Endothelial cell of umbilical vein (primary cell): Measurements from ENCODE around the gene KIAA1191. TPM values are rescaled to one million over a fixed set of nuclear protein-coding genes. Genes with fewer than 3 reads are reported as not detected.

Source experiments
- BruUV-seq: library from RNA; stranded (reverse); fragments of 400-500 nt; replicated peaks from 2 replicates; lab custom pipeline; 2021; lab: Mats Ljungman, UMichigan
- CTCF ChIA-PET: fragments of 300-600, 350-600 bp; sonication (Branson Sonifier 250); formaldehyde crosslinking; loops from one replicate; lab custom pipeline; 2021; ENCODE audit warnings: antibody characterized with exemption, inconsistent platforms; lab: Charles Lee
- POLR2A ChIA-PET: fragments of 300-600, 350-600 bp; sonication (Branson Sonifier 250); formaldehyde crosslinking; loops from one replicate; lab custom pipeline; 2021; ENCODE audit warnings: antibody characterized with exemption, inconsistent platforms; lab: Charles Lee
- DNase-seq: peaks from one replicate; pipeline ENCODE4 v3.0.0-alpha.2; 2011; ENCODE audit warnings: low read depth, low spot score
- FAIRE-seq: peaks from 2 replicates; lab custom pipeline; 2011; peaks lifted over from hg19 to GRCh38; lab: Jason Lieb, UNC
- H2AFZ ChIP-seq: 2 replicates; pipeline ENCODE4 v1.6.0; 2012; ENCODE audit warnings: low read depth, low read length, control low read depth, inconsistent platforms
- H3K27ac ChIP-seq: 2 replicates; pipeline ENCODE4 v1.5.1; 2011; ENCODE audit warnings: low read depth, mild to moderate bottlenecking, control low read depth, low read length, moderate library complexity; ENCODE audit not compliant: insufficient read depth
- H3K27me3 ChIP-seq, 2 experiments: 2 replicates each; pipeline versions ENCODE4 v1.6.0 to v1.6.1; 2011; ENCODE audit warnings: low read length in 2 of 2, mixed read lengths in 1 of 2; ENCODE audit not compliant: control insufficient read depth in 2 of 2, insufficient read depth in 2 of 2
- H3K36me3 ChIP-seq, 2 experiments: 2 replicates in 1 of 2; 3 replicates in 1 of 2; pipeline ENCODE4 v1.5.1; 2011; ENCODE audit warnings: low read length in 2 of 2, mild to moderate bottlenecking in 1 of 2, moderate library complexity in 1 of 2; ENCODE audit not compliant: control insufficient read depth in 2 of 2, insufficient read depth in 2 of 2; ENCODE audit errors: extremely low read depth in 1 of 2
- H3K4me1 ChIP-seq: 3 replicates; pipeline ENCODE4 v1.5.1; 2011; ENCODE audit warnings: mild to moderate bottlenecking, low read length; ENCODE audit not compliant: control insufficient read depth, insufficient read depth; ENCODE audit errors: extremely low read depth
- H3K4me2 ChIP-seq: 2 replicates; pipeline ENCODE4 v1.6.1; 2011; ENCODE audit warnings: low read length, control low read depth, mixed read lengths; ENCODE audit not compliant: insufficient read depth
- H3K4me3 ChIP-seq, 3 experiments: fragments of 200-600 bp in 1 of 3; sonication (generic), shearing (Covaris generic) in 1 of 3; replicated peaks in 1 of 3; 2 replicates each; pipeline ENCODE4 v1.5.1; 2011 to 2016; ENCODE audit warnings: control low read depth in 3 of 3, low read length in 3 of 3, mild to moderate bottlenecking in 2 of 3, inconsistent platforms in 1 of 3, low read depth in 1 of 3, moderate library complexity in 1 of 3; ENCODE audit not compliant: insufficient read depth in 1 of 3
- H3K79me2 ChIP-seq: 2 replicates; pipeline ENCODE4 v1.6.0; 2012; ENCODE audit warnings: low read length, inconsistent platforms; ENCODE audit not compliant: control insufficient read depth, insufficient read depth
- H3K9ac ChIP-seq: replicated peaks from 2 replicates; pipeline ENCODE3; 2011; ENCODE audit warnings: low read length, control low read depth; ENCODE audit not compliant: insufficient read depth; ENCODE audit errors: extremely low read depth
- H3K9me1 ChIP-seq: replicated peaks from 3 replicates; pipeline ENCODE4 v1.6.0; 2011; ENCODE audit warnings: mild to moderate bottlenecking, low read length; ENCODE audit not compliant: control insufficient read depth, insufficient read depth; ENCODE audit errors: extremely low read depth
- H3K9me3 ChIP-seq: replicated peaks from 2 replicates; pipeline ENCODE4 v1.5.1; 2012; ENCODE audit warnings: low read length, inconsistent platforms; ENCODE audit not compliant: control insufficient read depth, insufficient read depth
- H4K20me1 ChIP-seq: replicated peaks from 2 replicates; pipeline ENCODE3; 2011; ENCODE audit warnings: mild to moderate bottlenecking, low read length; ENCODE audit not compliant: control insufficient read depth, insufficient read depth; ENCODE audit errors: extremely low read depth
- EZH2 ChIP-seq: IDR thresholded peaks from 2 replicates; pipeline ENCODE4 v1.6.1; 2012; ENCODE audit warnings: borderline replicate concordance, low read depth, mild to moderate bottlenecking, moderate library complexity, low read length, inconsistent platforms; ENCODE audit not compliant: severe bottlenecking
- FOS ChIP-seq: IDR thresholded peaks from 2 replicates; pipeline ENCODE4 v1.6.1; 2011; ENCODE audit warnings: mild to moderate bottlenecking, low read length, moderate library complexity, borderline replicate concordance; ENCODE audit not compliant: insufficient read depth
- JUN ChIP-seq: IDR thresholded peaks from 2 replicates; pipeline ENCODE4 v1.6.1; 2011; ENCODE audit warnings: borderline replicate concordance, low read depth; ENCODE audit not compliant: insufficient read length, insufficient read depth
- MAX ChIP-seq: IDR thresholded peaks from 2 replicates; pipeline ENCODE4 v1.6.1; 2011; ENCODE audit not compliant: insufficient read depth, insufficient read length
- MYC ChIP-seq: IDR thresholded peaks from one replicate; pipeline ENCODE4 v1.6.1; 2011; ENCODE audit warnings: mild to moderate bottlenecking, low read depth, low read length
- POLR2A ChIP-seq: IDR thresholded peaks from 2 replicates; pipeline ENCODE4 v1.6.1; 2012; ENCODE audit warnings: low read depth, mild to moderate bottlenecking, control low read depth, low read length
- POLR2AphosphoS5 ChIP-seq: IDR thresholded peaks from 2 replicates; pipeline ENCODE4 v1.6.1; 2012; ENCODE audit warnings: low read depth, mild to moderate bottlenecking, control low read depth, low read length, moderate library complexity; ENCODE audit not compliant: insufficient read depth
- dilution Hi-C: fragments of 300-500 bp; cut with MboI; formaldehyde crosslinking; loops from one replicate; pipeline ENCODE4 v1.15.0; 2019; ENCODE audit warnings: low sequenced_read_pairs; ENCODE audit not compliant: extremely low pct_ligation_motif_present
- intact Hi-C: fragments of 100-400 bp; cut with micrococcal nuclease; formaldehyde crosslinking; loops from one replicate; pipeline ENCODE4 v1.10.0; 2022
- polyA plus RNA-seq, 4 experiments: library from polyadenylated mRNA; depleted of rRNA in 3 of 4; stranded (reverse) in 3 of 4; unstranded in 1 of 4; fragments of >200 nt; gene quantifications; 2 replicates each; pipeline versions ENCODE4 v1.2.1 to v1.2.3, GENCODE V29; 2011 to 2012; ENCODE audit warnings: missing spikeins in 1 of 4
- total RNA-seq: library from RNA; stranded (reverse); gene quantifications from 2 replicates; pipeline ENCODE4 v1.2.3, GENCODE V29; 2021

Gene KIAA1191
- total and polyA plus RNA-seq, 2 donors (not counting 3 experiments of a cell fraction or from before 2014, with no cell fraction given) = 114 to 116 TPM

- no peak overlapping the region for H2AFZ ChIP-seq
- no peak for FAIRE-seq
- ChIA-PET POLR2A (no interaction called here), CTCF (no interaction called here)
- TF ChIP-seq MAX = no peak
- no peak for TF ChIP-seq MYC
- TF ChIP-seq JUN = no peak
- TF ChIP-seq EZH2 = no peak
- TF ChIP-seq FOS = no peak
- TF ChIP-seq POLR2AphosphoS5 = no peak
- TF ChIP-seq POLR2A = no peak
- H3K4me3 ChIP-seq = no peak overlapping the region
- H3K9me1 ChIP-seq = no peaks in the 10 kb centered on the region
- no TSS peak for BruUV-seq
- dilution Hi-C loops (no loop called here), intact Hi-C loops (loop anchor here (10.0 kb wide), 1 partner anchor 1212 kb away; the partner anchor contains the start of gene TMED9)
- peaks cover 28% of the 10 kb centered on the region for H3K79me2 ChIP-seq
- H4K20me1 ChIP-seq = no peaks in the 10 kb centered on the region
- no peak overlapping the region for H3K4me2 ChIP-seq
- no peak overlapping the region for H3K9ac ChIP-seq
- H3K4me1 ChIP-seq = peaks cover 11% of the 10 kb centered on the region
- no peak for DNase-seq
- H3K9me3 ChIP-seq = no peaks in the 10 kb centered on the region
- no peak overlapping the region for H3K27ac ChIP-seq
- H3K27me3 ChIP-seq = no peaks in the 10 kb centered on the region
- peaks cover 12 to 23% of the 10 kb centered on the region in 2 experiments for H3K36me3 ChIP-seq
Measured at GRCh38 chr5:176382721-176383120, 21.2 kb upstream of the KIAA1191 start.

- Histone ChIP-seq H3K27ac (no peak overlapping the region), H3K9ac (no peak overlapping the region), H3K4me1 (peaks cover 4% of the 10 kb centered on the region), H3K9me3 (no peaks in the 10 kb centered on the region), H2AFZ (no peak overlapping the region), H3K79me2 (peaks cover 21% of the 10 kb centered on the region), H3K27me3 (no peaks in the 10 kb centered on the region), H3K36me3 (peaks cover 12 to 23% of the 10 kb centered on the region in 2 experiments), H4K20me1 (no peaks in the 10 kb centered on the region), H3K4me3 (no peak overlapping the region), H3K4me2 (no peak overlapping the region), H3K9me1 (no peaks in the 10 kb centered on the region)
- ChIA-PET CTCF (no interaction called here), POLR2A (no interaction called here)
- FAIRE-seq (no peak), DNase-seq (no peak)
- intact Hi-C loops (loop anchor here (10.0 kb wide), 1 partner anchor 1213 kb away; the partner anchor contains the start of gene TMED9), dilution Hi-C loops (no loop called here)
- TF ChIP-seq POLR2AphosphoS5 = no peak
- no peak for TF ChIP-seq POLR2A
- BruUV-seq = no TSS peak
Measured at GRCh38 chr5:176381979-176382378, 20.4 kb upstream of the KIAA1191 start.
